ENCODE results near the gene TSR3. TPM values are rescaled to one million over a fixed set of nuclear protein-coding genes. Genes with fewer than 3 reads are reported as not detected.

Gene TSR3
- total RNA-seq, 4 donors from 2014 or later, result 15.9 to 101 (median 30.8) TPM

GRCh38 chr16:1392826-1393225, 41.1 kb upstream of the TSR3 start:
- no peaks in the 10 kb centered on the region for H3K4me1 ChIP-seq
- intact Hi-C loops (cut with DNase I; ENCODE audit: low total_unique reads), result no loop called here
- TF ChIP-seq POLR2A (IDR thresholded peaks at IDR 0.05), result no peak
- no peak for TF ChIP-seq CTCF (IDR thresholded peaks at IDR 0.05)
- H3K27me3 ChIP-seq, result no peaks in the 10 kb centered on the region
- DNase-seq, result no peak
- H3K27ac ChIP-seq, result no peak overlapping the region
- no peaks in the 10 kb centered on the region for H3K9me3 ChIP-seq
- no peaks in the 10 kb centered on the region for H3K36me3 ChIP-seq
- H3K4me3 ChIP-seq, result no peak overlapping the region

- Histone ChIP-seq H3K4me3 (no peak overlapping the region), H3K27me3 (no peaks in the 10 kb centered on the region), H3K4me1 (no peaks in the 10 kb centered on the region), H3K27ac (no peak overlapping the region), H3K9me3 (no peaks in the 10 kb centered on the region), H3K36me3 (no peaks in the 10 kb centered on the region)
- TF ChIP-seq CTCF (IDR thresholded peaks at IDR 0.05) (no peak), POLR2A (IDR thresholded peaks at IDR 0.05) (no peak)
- intact Hi-C loops (cut with DNase I; ENCODE audit: low total_unique reads), result no loop called here
- DNase-seq, result no peak
Measured at GRCh38 chr16:1390239-1390779, 38.6 kb upstream of the TSR3 start.

- Histone ChIP-seq H3K4me3 (no peak overlapping the region), H3K27me3 (no peaks in the 10 kb centered on the region), H3K27ac (no peak overlapping the region), H3K4me1 (no peaks in the 10 kb centered on the region), H3K9me3 (no peaks in the 10 kb centered on the region), H3K36me3 (no peaks in the 10 kb centered on the region)
- no peak for DNase-seq
- intact Hi-C loops (cut with DNase I; ENCODE audit: low total_unique reads), result no loop called here
- TF ChIP-seq CTCF (IDR thresholded peaks at IDR 0.05), result no peak
Measured at GRCh38 chr16:1389762-1390161, 38.1 kb upstream of the TSR3 start.

- Histone ChIP-seq H3K4me3 (no peak overlapping the region), H3K36me3 (no peaks in the 10 kb centered on the region), H3K4me1 (no peaks in the 10 kb centered on the region), H3K27ac (no peak overlapping the region), H3K27me3 (no peaks in the 10 kb centered on the region), H3K9me3 (no peaks in the 10 kb centered on the region)
- intact Hi-C loops (cut with DNase I; ENCODE audit: low total_unique reads), result no loop called here
- no peak for DNase-seq
- TF ChIP-seq CTCF (IDR thresholded peaks at IDR 0.05), result no peak
- no peak for TF ChIP-seq POLR2A (IDR thresholded peaks at IDR 0.05)
Measured at GRCh38 chr16:1387331-1387730, 35.7 kb upstream of the TSR3 start.

- DNase-seq, result no peak
- TF ChIP-seq CTCF (IDR thresholded peaks at IDR 0.05) (no peak), POLR2A (IDR thresholded peaks at IDR 0.05) (no peak)
- no peaks in the 10 kb centered on the region for H3K9me3 ChIP-seq
Measured at GRCh38 chr16:1385232-1385631, 33.6 kb upstream of the TSR3 start.

More at GRCh38 chr16:1385232-1385631, 33.6 kb upstream of the TSR3 start:
- Histone ChIP-seq H3K27me3 (no peaks in the 10 kb centered on the region), H3K4me1 (no peaks in the 10 kb centered on the region), H3K27ac (no peak overlapping the region), H3K4me3 (no peak overlapping the region), H3K36me3 (no peaks in the 10 kb centered on the region)
- intact Hi-C loops (cut with DNase I; ENCODE audit: low total_unique reads), result no loop called here
